IMR-90 (cell line): Measurements from ENCODE around the gene SHLD3. TPM values are rescaled to one million over a fixed set of nuclear protein-coding genes. Genes with fewer than 3 reads are reported as not detected.

Experiments used
- ATAC-seq: fragments of 200-7000 bp; cut with Tn5 transposase; 2 replicates; pipeline ENCODE4 v1.9.1; 2020; ENCODE audit warnings: low read depth, mild to moderate bottlenecking, moderate library complexity
- BruUV-seq: library from RNA; stranded (reverse); fragments of 400-500 nt; replicated peaks from 2 replicates; lab custom pipeline; 2021; lab: Mats Ljungman, UMichigan
- CTCF ChIA-PET: fragments of 300-600 bp; formaldehyde crosslinking; extraction: SDS; loops from one replicate; lab custom pipeline; 2021; ENCODE audit warnings: antibody characterized with exemption; lab: Yijun Ruan, JAX
- POLR2A ChIA-PET: fragments of 300-600 bp; sonication (Branson Sonifier 250); formaldehyde crosslinking; loops from one replicate; lab custom pipeline; 2022; ENCODE audit warnings: antibody characterized with exemption; ENCODE audit not compliant: unreplicated experiment; lab: Charles Lee
- DNase-seq: peaks from one replicate; pipeline ENCODE4 v3.0.0; 2013
- H2AFZ ChIP-seq: replicated peaks from 2 replicates; pipeline ENCODE3; 2013; ENCODE audit warnings: low read length, mild to moderate bottlenecking; ENCODE audit not compliant: poor library complexity
- H2AK5ac ChIP-seq: 2 replicates; pipeline ENCODE4 v1.6.1; 2013; ENCODE audit warnings: low read depth, low read length, inconsistent platforms
- H2AK9ac ChIP-seq: replicated peaks from 2 replicates; pipeline ENCODE3; 2013; ENCODE audit warnings: mild to moderate bottlenecking, low read depth, low read length, moderate library complexity; ENCODE audit not compliant: poor library complexity
- H2BK120ac ChIP-seq: 2 replicates; pipeline ENCODE4 v1.6.1; 2013; ENCODE audit warnings: low read depth, low read length, inconsistent platforms
- H2BK15ac ChIP-seq: 3 replicates; pipeline ENCODE4 v1.6.1; 2013; ENCODE audit warnings: low read depth, low read length, inconsistent platforms
- H2BK20ac ChIP-seq: 2 replicates; pipeline ENCODE4 v1.6.1; 2013; ENCODE audit warnings: low read depth, mild to moderate bottlenecking, inconsistent platforms, low read length, moderate library complexity
- H2BK5ac ChIP-seq: 2 replicates; pipeline ENCODE4 v1.6.1; 2013; ENCODE audit warnings: mild to moderate bottlenecking, low read depth, low read length, inconsistent platforms; ENCODE audit not compliant: poor library complexity, severe bottlenecking
- H3K14ac ChIP-seq: replicated peaks from 2 replicates; pipeline ENCODE4 v1.6.1; 2013; ENCODE audit warnings: low read depth, low read length, inconsistent platforms
- H3K18ac ChIP-seq: 2 replicates; pipeline ENCODE4 v1.6.1; 2013; ENCODE audit warnings: low read depth, low read length, control low read depth
- H3K23ac ChIP-seq: 2 replicates; pipeline ENCODE4 v1.6.1; 2013; ENCODE audit warnings: low read depth, low read length, inconsistent platforms
- H3K27ac ChIP-seq: 2 replicates; pipeline ENCODE4 v1.5.1; 2013; ENCODE audit warnings: mild to moderate bottlenecking, control low read depth, low read length; ENCODE audit not compliant: insufficient read depth
- H3K27me3 ChIP-seq: 2 replicates; pipeline ENCODE4 v1.6.1; 2013; ENCODE audit warnings: low read length; ENCODE audit not compliant: control insufficient read depth, insufficient read depth
- H3K36me3 ChIP-seq: 2 replicates; pipeline ENCODE4 v1.6.1; 2013; ENCODE audit warnings: low read length, mixed read lengths; ENCODE audit not compliant: control insufficient read depth, insufficient read depth
- H3K4ac ChIP-seq: 2 replicates; pipeline ENCODE4 v1.6.1; 2013; ENCODE audit warnings: low read depth, low read length, inconsistent platforms
- H3K4me1 ChIP-seq: 2 replicates; pipeline ENCODE4 v1.6.1; 2013; ENCODE audit warnings: low read length, mixed read lengths; ENCODE audit not compliant: control insufficient read depth, insufficient read depth
- H3K4me2 ChIP-seq: 2 replicates; pipeline ENCODE4 v1.6.1; 2013; ENCODE audit warnings: low read depth, mild to moderate bottlenecking, control low read depth, low read length, moderate library complexity
- H3K4me3 ChIP-seq: 2 replicates; pipeline ENCODE4 v1.5.1; 2013; ENCODE audit warnings: low read depth, mild to moderate bottlenecking, control low read depth, low read length, moderate library complexity; ENCODE audit not compliant: insufficient read depth
- H3K56ac ChIP-seq: 2 replicates; pipeline ENCODE4 v1.6.1; 2013; ENCODE audit warnings: low read length, inconsistent platforms; ENCODE audit not compliant: insufficient read depth; ENCODE audit errors: extremely low read depth
- H3K79me1 ChIP-seq, 2 experiments: 2 replicates each; pipeline ENCODE4 v1.6.1; 2013; ENCODE audit warnings: low read length in 2 of 2, inconsistent platforms in 1 of 2, low read depth in 1 of 2
- H3K9ac ChIP-seq: 2 replicates; pipeline ENCODE4 v1.6.1; 2013; ENCODE audit warnings: low read depth, low read length, control low read depth
- H3K9me1 ChIP-seq: 2 replicates; pipeline ENCODE4 v1.6.1; 2013; ENCODE audit warnings: low read length, inconsistent platforms; ENCODE audit not compliant: insufficient read depth
- H3K9me3 ChIP-seq: 2 replicates; pipeline ENCODE4 v1.6.1; 2013; ENCODE audit warnings: low read length; ENCODE audit not compliant: control insufficient read depth, insufficient read depth
- H4K20me1 ChIP-seq: 2 replicates; pipeline ENCODE4 v1.6.1; 2013; ENCODE audit warnings: low read length, inconsistent platforms; ENCODE audit not compliant: insufficient read depth
- H4K5ac ChIP-seq: 2 replicates; pipeline ENCODE4 v1.6.1; 2013; ENCODE audit warnings: mild to moderate bottlenecking, low read depth, low read length, control low read depth
- H4K8ac ChIP-seq, 2 experiments: 2 replicates each; pipeline ENCODE4 v1.6.1; 2013; ENCODE audit warnings: low read depth in 2 of 2, low read length in 2 of 2, control low read depth in 1 of 2, inconsistent platforms in 1 of 2
- H4K91ac ChIP-seq: 2 replicates; pipeline ENCODE4 v1.6.1; 2013; ENCODE audit warnings: low read depth, low read length, inconsistent platforms; ENCODE audit not compliant: insufficient read depth
- BHLHE40 ChIP-seq: fragments of 150-350 bp; IDR thresholded peaks from 2 replicates; pipeline ENCODE4 v1.6.1; 2016; ENCODE audit warnings: mild to moderate bottlenecking, low read depth, low read length
- CEBPB ChIP-seq: IDR thresholded peaks from 2 replicates; pipeline ENCODE4 v1.6.1; 2012; ENCODE audit warnings: low read depth, low read length, improper control_type of control experiment
- CHD1 ChIP-seq: IDR thresholded peaks from 2 replicates; pipeline ENCODE4 v1.6.1; 2012; ENCODE audit warnings: low read depth, low read length, improper control_type of control experiment
- FOS ChIP-seq: fragments of 150-350 bp; IDR thresholded peaks from 2 replicates; pipeline ENCODE4 v1.6.1; 2016; ENCODE audit warnings: low read depth, low read length
- MAFK ChIP-seq: IDR thresholded peaks from 2 replicates; pipeline ENCODE4 v1.6.1; 2012; ENCODE audit warnings: low read depth, low read length, improper control_type of control experiment
- MAZ ChIP-seq: IDR thresholded peaks from 2 replicates; pipeline ENCODE4 v1.6.1; 2012; ENCODE audit warnings: low read depth, mild to moderate bottlenecking, low read length, improper control_type of control experiment, moderate library complexity, borderline replicate concordance
- MXI1 ChIP-seq: IDR thresholded peaks from 2 replicates; pipeline ENCODE4 v1.6.1; 2012; ENCODE audit warnings: low read depth, mild to moderate bottlenecking, low read length, moderate library complexity, borderline replicate concordance
- NFE2L2 ChIP-seq: fragments of 150-350 bp; IDR thresholded peaks from 2 replicates; pipeline ENCODE4 v1.6.1; 2016; ENCODE audit warnings: low read depth, mild to moderate bottlenecking, low read length
- POLR2A ChIP-seq: IDR thresholded peaks from 2 replicates; pipeline ENCODE4 v1.6.1; 2012; ENCODE audit warnings: mild to moderate bottlenecking, low read depth, low read length
- RAD21 ChIP-seq: IDR thresholded peaks from 2 replicates; pipeline ENCODE4 v1.6.1; 2012; ENCODE audit warnings: low read length, improper control_type of control experiment
- RCOR1 ChIP-seq: IDR thresholded peaks from 2 replicates; pipeline ENCODE4 v1.6.1; 2012; ENCODE audit warnings: mild to moderate bottlenecking, low read length, improper control_type of control experiment; ENCODE audit not compliant: insufficient replicate concordance
- RFX5 ChIP-seq: IDR thresholded peaks from 2 replicates; pipeline ENCODE4 v1.8.0; 2012; ENCODE audit warnings: low read depth, mild to moderate bottlenecking, low read length, moderate library complexity
- SMC3 ChIP-seq: fragments of 150-350 bp; IDR thresholded peaks from 2 replicates; pipeline ENCODE4 v1.6.1; 2016; ENCODE audit warnings: low read depth, mild to moderate bottlenecking, antibody characterized with exemption, low read length, moderate library complexity
- WGBS, 2 experiments: methylation state at CpG; one replicate each; pipeline versions ENCODE4 v1.1.5 to v1.1.7; 2013; ENCODE audit warnings: missing lambda C conversion rate in 2 of 2; ENCODE audit not compliant: insufficient read length in 1 of 2; ENCODE audit errors: extremely low coverage in 2 of 2; 5-methylcytosine and 5-hydroxymethylcytosine counted together
- dilution Hi-C: fragments of 300-500 bp; cut with HindIII; formaldehyde crosslinking; loops from one replicate; pipeline ENCODE4 v1.14.3; 2018; ENCODE audit warnings: low sequenced_read_pairs; ENCODE audit not compliant: unreplicated experiment
- in situ Hi-C: fragments of 300-500 bp; cut with MboI; formaldehyde crosslinking; loops from 3 replicates; pipeline ENCODE4 v1.14.3; 2019; ENCODE audit warnings: low sequenced_read_pairs, inconsistent platforms, mixed read lengths
- intact Hi-C: fragments of 100-400 bp; cut with micrococcal nuclease; formaldehyde crosslinking; loops from 2 replicates; pipeline ENCODE4 v1.10.0; 2022
- polyA plus RNA-seq, 3 experiments: library from polyadenylated mRNA; depleted of rRNA; stranded (reverse); fragments of >200 nt; gene quantifications; 2 replicates each; pipeline ENCODE4 v1.2.3, GENCODE V29; 2012; ENCODE audit warnings: low replicate concordance in 1 of 3
- total RNA-seq: library from RNA; depleted of rRNA; stranded (reverse); fragments of >200 nt; gene quantifications from 2 replicates; pipeline ENCODE4 v1.2.3, GENCODE V29; 2012
- TF ChIP-seq, protein P1 (sequence below): fragments of 150-350 bp; IDR thresholded peaks from 2 replicates; pipeline ENCODE4 v1.6.1; 2016; ENCODE audit warnings: low read depth, mild to moderate bottlenecking, low read length, moderate library complexity, borderline replicate concordance
- TF ChIP-seq, protein P2 (sequence below): fragments of 150-350 bp; IDR thresholded peaks from 2 replicates; pipeline ENCODE4 v1.6.1; 2017; ENCODE audit warnings: mild to moderate bottlenecking, antibody characterized with exemption, low read length, low read depth
- TF ChIP-seq, protein P3 (sequence below): conservative IDR thresholded peaks from 2 replicates; pipeline ENCODE4 v1.5.1; 2012; ENCODE audit warnings: mild to moderate bottlenecking, low read depth, low read length, improper control_type of control experiment

SHLD3 gene
- total and polyA plus RNA-seq, 2 of the 4 experiments (the other 2 are of a cell fraction) = 1.7 to 2.5 TPM

DNA sequence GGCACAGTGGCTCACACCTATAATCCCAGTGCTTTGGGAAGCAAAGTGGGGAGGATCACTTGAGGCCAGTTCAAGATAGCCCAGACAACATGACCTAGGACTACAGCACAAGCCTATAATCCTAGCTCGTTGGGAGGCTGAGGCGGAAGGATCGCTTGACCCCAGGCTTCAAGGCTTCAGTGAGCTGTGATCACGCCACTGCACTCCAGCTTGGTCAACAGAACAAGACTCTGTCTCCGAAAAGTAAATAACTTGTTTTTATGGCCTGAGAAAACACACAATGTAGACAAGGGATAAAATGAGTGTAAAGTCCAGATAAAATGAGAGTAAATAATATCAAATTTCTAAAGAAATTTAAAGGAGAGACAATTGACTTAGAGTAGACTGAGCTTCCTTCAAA is 26.3 kb downstream of the SHLD3 start:
- no peak overlapping the region for H2BK5ac ChIP-seq
- intact Hi-C loops = no loop called here
- H2AK9ac ChIP-seq = no peak overlapping the region
- no TSS peak for BruUV-seq
- no peak overlapping the region for H4K5ac ChIP-seq
- no peak overlapping the region for H2BK120ac ChIP-seq
- ATAC-seq (no peak), DNase-seq (no peak)
- H3K27me3 ChIP-seq = no peaks in the 10 kb centered on the region
- H3K14ac ChIP-seq = no peak overlapping the region
- H2AK5ac ChIP-seq = no peak overlapping the region
- no peaks in the 10 kb centered on the region for H3K9me3 ChIP-seq
- TF ChIP-seq FOS = no peak
- no peak for TF ChIP-seq RCOR1
- TF ChIP-seq MXI1 = no peak
- no peak for TF ChIP-seq RAD21
- TF ChIP-seq, protein P1, sequence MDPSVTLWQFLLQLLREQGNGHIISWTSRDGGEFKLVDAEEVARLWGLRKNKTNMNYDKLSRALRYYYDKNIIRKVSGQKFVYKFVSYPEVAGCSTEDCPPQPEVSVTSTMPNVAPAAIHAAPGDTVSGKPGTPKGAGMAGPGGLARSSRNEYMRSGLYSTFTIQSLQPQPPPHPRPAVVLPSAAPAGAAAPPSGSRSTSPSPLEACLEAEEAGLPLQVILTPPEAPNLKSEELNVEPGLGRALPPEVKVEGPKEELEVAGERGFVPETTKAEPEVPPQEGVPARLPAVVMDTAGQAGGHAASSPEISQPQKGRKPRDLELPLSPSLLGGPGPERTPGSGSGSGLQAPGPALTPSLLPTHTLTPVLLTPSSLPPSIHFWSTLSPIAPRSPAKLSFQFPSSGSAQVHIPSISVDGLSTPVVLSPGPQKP = no peak
- TF ChIP-seq BHLHE40 = no peak
- no peak for TF ChIP-seq POLR2A
- TF ChIP-seq RFX5 = no peak
- no peak for TF ChIP-seq CEBPB
- TF ChIP-seq MAFK = no peak
- TF ChIP-seq NFE2L2 = no peak
- TF ChIP-seq SMC3 = no peak
- no peak for TF ChIP-seq CHD1
- no peak for TF ChIP-seq MAZ
- TF ChIP-seq, protein P2, sequence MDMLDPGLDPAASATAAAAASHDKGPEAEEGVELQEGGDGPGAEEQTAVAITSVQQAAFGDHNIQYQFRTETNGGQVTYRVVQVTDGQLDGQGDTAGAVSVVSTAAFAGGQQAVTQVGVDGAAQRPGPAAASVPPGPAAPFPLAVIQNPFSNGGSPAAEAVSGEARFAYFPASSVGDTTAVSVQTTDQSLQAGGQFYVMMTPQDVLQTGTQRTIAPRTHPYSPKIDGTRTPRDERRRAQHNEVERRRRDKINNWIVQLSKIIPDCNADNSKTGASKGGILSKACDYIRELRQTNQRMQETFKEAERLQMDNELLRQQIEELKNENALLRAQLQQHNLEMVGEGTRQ = no peak
- TF ChIP-seq, protein P3, sequence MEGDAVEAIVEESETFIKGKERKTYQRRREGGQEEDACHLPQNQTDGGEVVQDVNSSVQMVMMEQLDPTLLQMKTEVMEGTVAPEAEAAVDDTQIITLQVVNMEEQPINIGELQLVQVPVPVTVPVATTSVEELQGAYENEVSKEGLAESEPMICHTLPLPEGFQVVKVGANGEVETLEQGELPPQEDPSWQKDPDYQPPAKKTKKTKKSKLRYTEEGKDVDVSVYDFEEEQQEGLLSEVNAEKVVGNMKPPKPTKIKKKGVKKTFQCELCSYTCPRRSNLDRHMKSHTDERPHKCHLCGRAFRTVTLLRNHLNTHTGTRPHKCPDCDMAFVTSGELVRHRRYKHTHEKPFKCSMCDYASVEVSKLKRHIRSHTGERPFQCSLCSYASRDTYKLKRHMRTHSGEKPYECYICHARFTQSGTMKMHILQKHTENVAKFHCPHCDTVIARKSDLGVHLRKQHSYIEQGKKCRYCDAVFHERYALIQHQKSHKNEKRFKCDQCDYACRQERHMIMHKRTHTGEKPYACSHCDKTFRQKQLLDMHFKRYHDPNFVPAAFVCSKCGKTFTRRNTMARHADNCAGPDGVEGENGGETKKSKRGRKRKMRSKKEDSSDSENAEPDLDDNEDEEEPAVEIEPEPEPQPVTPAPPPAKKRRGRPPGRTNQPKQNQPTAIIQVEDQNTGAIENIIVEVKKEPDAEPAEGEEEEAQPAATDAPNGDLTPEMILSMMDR = no peak
- no peaks in the 10 kb centered on the region for H3K9me1 ChIP-seq
- H3K4me1 ChIP-seq = no peaks in the 10 kb centered on the region
- no peak overlapping the region for H4K91ac ChIP-seq
- no peak overlapping the region for H3K9ac ChIP-seq
- H3K56ac ChIP-seq = no peak overlapping the region
- ChIA-PET CTCF (interaction anchor here (0.5 kb wide), 1 partner anchor 14 kb away, joined by 4 read pairs; no protein-coding TSS in a partner anchor), POLR2A (no interaction called here)
- H3K23ac ChIP-seq = no peak overlapping the region
- H2AFZ ChIP-seq = no peak overlapping the region
- dilution Hi-C loops = no loop called here
- no peak overlapping the region; a peak in 1 of 4 replicates for H4K8ac ChIP-seq
- H2BK20ac ChIP-seq = no peak overlapping the region
- H3K18ac ChIP-seq = no peak overlapping the region
- H3K4ac ChIP-seq = no peak overlapping the region
- in situ Hi-C loops = no loop called here
- H3K36me3 ChIP-seq = peaks cover 3% of the 10 kb centered on the region
- H3K4me3 ChIP-seq = no peak overlapping the region
- H4K20me1 ChIP-seq = no peaks in the 10 kb centered on the region
- H3K4me2 ChIP-seq = no peak overlapping the region
- no peak overlapping the region for H3K27ac ChIP-seq
- peaks cover 0 to 4% of the 10 kb centered on the region in 2 experiments; a peak in 1 of 4 replicates for H3K79me1 ChIP-seq
- H2BK15ac ChIP-seq = no peak overlapping the region
- no CpG with 5 or more reads among the region's 5 CpGs for WGBS, 2 experiments
